Measurements from ENCODE around the gene MKLN1.

MKLN1 gene

GRCh38 chr7:131327626-131328376 lies at the start of gene MKLN1:
Gene MKLN1, plus strand, starts transcription at chr7:131327876. Its CDS starts 24 bp downstream, at chr7:131327900.
- TF ChIP-seq CTCF (IDR thresholded peaks at IDR 0.05; ENCODE audit: insufficient read depth, low read depth, low read length, missing control alignments), result no peak
- peak; percentile 94 for DNase-seq (ENCODE audit: low read depth)

GRCh38 chr7:131279044-131279443 lies 48.6 kb upstream of the MKLN1 start:
- no peak overlapping the region for H3K4me3 ChIP-seq (ENCODE audit: low read length)
- no peak for TF ChIP-seq CTCF (IDR thresholded peaks at IDR 0.05; ENCODE audit: insufficient read depth, low read depth, low read length, missing control alignments)
- DNase-seq (ENCODE audit: low read depth), result no peak

More at GRCh38 chr7:131327626-131328376, at the start of gene MKLN1:
- H3K4me3 ChIP-seq (ENCODE audit: low read length), result peak within 1 kb of the TSS; percentile 91

- no peak for TF ChIP-seq CTCF (IDR thresholded peaks at IDR 0.05; ENCODE audit: insufficient read depth, low read depth, low read length, missing control alignments)
- no peak for DNase-seq (ENCODE audit: low read depth)
Observed at GRCh38 chr7:131281266-131282048, 46.2 kb upstream of the MKLN1 start.

GRCh38 chr7:131284702-131285419 lies 42.8 kb upstream of the MKLN1 start:
- no peak overlapping the region for H3K4me3 ChIP-seq (ENCODE audit: low read length)
- DNase-seq (ENCODE audit: low read depth), result peak; percentile 33
- no peak for TF ChIP-seq CTCF (IDR thresholded peaks at IDR 0.05; ENCODE audit: insufficient read depth, low read depth, low read length, missing control alignments)

More at GRCh38 chr7:131281266-131282048, 46.2 kb upstream of the MKLN1 start:
- H3K4me3 ChIP-seq (ENCODE audit: low read length), result no peak overlapping the region

GRCh38 chr7:131285556-131285955 lies 42.1 kb upstream of the MKLN1 start:
- H3K4me3 ChIP-seq (ENCODE audit: low read length), result no peak overlapping the region
- DNase-seq (ENCODE audit: low read depth), result no peak
- TF ChIP-seq CTCF (IDR thresholded peaks at IDR 0.05; ENCODE audit: insufficient read depth, low read depth, low read length, missing control alignments), result no peak

- TF ChIP-seq CTCF (IDR thresholded peaks at IDR 0.05; ENCODE audit: insufficient read depth, low read depth, low read length, missing control alignments), result no peak
- no peak overlapping the region for H3K4me3 ChIP-seq (ENCODE audit: low read length)
- no peak for DNase-seq (ENCODE audit: low read depth)
Observed at GRCh38 chr7:131288450-131288849, 39.2 kb upstream of the MKLN1 start.

Measured in epithelial cell of esophagus (primary cell).